IPS-15b (cell line): ENCODE results near the gene DCAF4.
"Not testable (repeated sequence)": the region's sequence is repeated elsewhere in the genome, so short reads cannot be mapped to it uniquely, and the experiment has no call there.

Experiments
- H3K27me3 ChIP-seq: one replicate; pipeline ENCODE4 v1.6.1; 2013; ENCODE audit warnings: low read length; ENCODE audit not compliant: control insufficient read depth, insufficient read depth
- H3K36me3 ChIP-seq: one replicate; pipeline ENCODE4 v1.6.1; 2013; ENCODE audit warnings: low read length; ENCODE audit not compliant: control insufficient read depth, insufficient read depth
- H3K4me1 ChIP-seq: one replicate; pipeline ENCODE4 v1.6.1; 2013; ENCODE audit warnings: mild to moderate bottlenecking, low read length; ENCODE audit not compliant: control insufficient read depth, insufficient read depth
- H3K4me3 ChIP-seq: one replicate; pipeline ENCODE4 v1.5.1; 2013; ENCODE audit warnings: low read depth, low read length
- H3K9ac ChIP-seq: one replicate; pipeline ENCODE4 v1.6.1; 2013; ENCODE audit warnings: low read depth, mild to moderate bottlenecking, low read length
- H3K9me3 ChIP-seq: one replicate; pipeline ENCODE4 v1.6.1; 2013; ENCODE audit warnings: mild to moderate bottlenecking, low read length; ENCODE audit not compliant: control insufficient read depth, insufficient read depth

Gene DCAF4

GRCh38 chr14:72982146-72982708, 56.0 kb downstream of the DCAF4 start:
- Histone ChIP-seq H3K36me3 (peaks cover 8% of the 10 kb centered on the region), H3K27me3 (no peaks in the 10 kb centered on the region), H3K9ac (no peak overlapping the region), H3K4me3 (no peak overlapping the region), H3K9me3 (no peaks in the 10 kb centered on the region), H3K4me1 (peaks cover 10% of the 10 kb centered on the region)

GRCh38 chr14:72986214-72986613, 60.0 kb downstream of the DCAF4 start:
- no peaks in the 10 kb centered on the region for H3K9me3 ChIP-seq
- H3K36me3 ChIP-seq, result no peaks in the 10 kb centered on the region
- H3K4me1 ChIP-seq, result peaks cover 3% of the 10 kb centered on the region

GRCh38 chr14:72986857-72987256, 60.6 kb downstream of the DCAF4 start:
- Histone ChIP-seq H3K36me3 (no peaks in the 10 kb centered on the region), H3K9ac (no peak overlapping the region), H3K4me3 (no peak overlapping the region), H3K9me3 (no peaks in the 10 kb centered on the region), H3K27me3 (no peaks in the 10 kb centered on the region), H3K4me1 (no peaks in the 10 kb centered on the region)

More at GRCh38 chr14:72986214-72986613, 60.0 kb downstream of the DCAF4 start:
- H3K27me3 ChIP-seq, result no peaks in the 10 kb centered on the region
- no peak overlapping the region for H3K9ac ChIP-seq
- H3K4me3 ChIP-seq, result no peak overlapping the region

GRCh38 chr14:72990171-72990570, 63.9 kb downstream of the DCAF4 start:
- Histone ChIP-seq H3K36me3 (peaks cover 3% of the 10 kb centered on the region), H3K9me3 (no peaks in the 10 kb centered on the region), H3K27me3 (no peaks in the 10 kb centered on the region), H3K4me3 (no peak overlapping the region), H3K9ac (no peak overlapping the region), H3K4me1 (no peaks in the 10 kb centered on the region)

GRCh38 chr14:72996916-72997315, 70.7 kb downstream of the DCAF4 start:
- no peaks in the 10 kb centered on the region for H3K27me3 ChIP-seq
- no peaks in the 10 kb centered on the region for H3K9me3 ChIP-seq
- H3K4me1 ChIP-seq, result no peaks in the 10 kb centered on the region
- no peak overlapping the region for H3K4me3 ChIP-seq
- peaks cover 7% of the 10 kb centered on the region for H3K36me3 ChIP-seq
- no peak overlapping the region for H3K9ac ChIP-seq

GRCh38 chr14:72998252-72998903, 72.1 kb downstream of the DCAF4 start:
- Histone ChIP-seq H3K4me1 (no peaks in the 10 kb centered on the region), H3K36me3 (peaks cover 4% of the 10 kb centered on the region), H3K9me3 (no peaks in the 10 kb centered on the region), H3K27me3 (no peaks in the 10 kb centered on the region), H3K9ac (no peak overlapping the region), H3K4me3 (no peak overlapping the region)

- no peaks in the 10 kb centered on the region for H3K4me1 ChIP-seq
- H3K4me3 ChIP-seq, result no peak overlapping the region
- no peak overlapping the region for H3K9ac ChIP-seq
- H3K27me3 ChIP-seq, result no peaks in the 10 kb centered on the region
- H3K36me3 ChIP-seq, result peaks cover 4% of the 10 kb centered on the region
- no peaks in the 10 kb centered on the region for H3K9me3 ChIP-seq
Observed at GRCh38 chr14:72999316-72999715, 73.1 kb downstream of the DCAF4 start.

GRCh38 chr14:73000073-73000472, 73.8 kb downstream of the DCAF4 start:
- Histone ChIP-seq H3K9ac (no peak overlapping the region), H3K36me3 (peaks cover 4% of the 10 kb centered on the region), H3K9me3 (no peaks in the 10 kb centered on the region), H3K4me3 (no peak overlapping the region), H3K27me3 (no peaks in the 10 kb centered on the region), H3K4me1 (no peaks in the 10 kb centered on the region)

GRCh38 chr14:73003681-73004080, 77.4 kb downstream of the DCAF4 start:
- no peaks in the 10 kb centered on the region for H3K36me3 ChIP-seq
- H3K4me1 ChIP-seq, result no peaks in the 10 kb centered on the region
- no peaks in the 10 kb centered on the region for H3K27me3 ChIP-seq
- H3K9me3 ChIP-seq, result no peaks in the 10 kb centered on the region
- no peak overlapping the region for H3K4me3 ChIP-seq
- no peak overlapping the region for H3K9ac ChIP-seq

- not testable (repeated sequence) for H3K4me3 ChIP-seq, H3K9me3 ChIP-seq, H3K36me3 ChIP-seq, H3K4me1 ChIP-seq, H3K27me3 ChIP-seq, H3K9ac ChIP-seq
Observed at GRCh38 chr14:73004641-73005040, 78.4 kb downstream of the DCAF4 start.

- no peaks in the 10 kb centered on the region for H3K27me3 ChIP-seq
- H3K9me3 ChIP-seq, result no peaks in the 10 kb centered on the region
- peaks cover 2% of the 10 kb centered on the region for H3K36me3 ChIP-seq
- H3K4me1 ChIP-seq, result no peaks in the 10 kb centered on the region
- no peak overlapping the region for H3K9ac ChIP-seq
- H3K4me3 ChIP-seq, result no peak overlapping the region
Observed at GRCh38 chr14:73007835-73008234, 81.6 kb downstream of the DCAF4 start.

- Histone ChIP-seq H3K36me3 (peaks cover 2% of the 10 kb centered on the region), H3K4me3 (no peak overlapping the region), H3K27me3 (no peaks in the 10 kb centered on the region), H3K4me1 (no peaks in the 10 kb centered on the region), H3K9ac (no peak overlapping the region), H3K9me3 (no peaks in the 10 kb centered on the region)
Observed at GRCh38 chr14:73008501-73008900, 82.2 kb downstream of the DCAF4 start.
